Measurements from ENCODE around the gene RPS2.

RPS2 gene

GRCh38 chr16:1999866-2000514, 35.4 kb upstream of the RPS2 start:
- peaks cover 84% of the 10 kb centered on the region for H3K36me3 ChIP-seq

GRCh38 chr16:1998852-1999801, 34.5 kb upstream of the RPS2 start:
- H3K27me3 ChIP-seq = no peaks in the 10 kb centered on the region
- peaks cover 77% of the 10 kb centered on the region for H3K36me3 ChIP-seq
- TF ChIP-seq CTCF (IDR thresholded peaks at IDR 0.05; ENCODE audit: low read depth, low read length) = no peak

More at GRCh38 chr16:1999866-2000514, 35.4 kb upstream of the RPS2 start:
- H3K4me3 ChIP-seq (ENCODE audit: low read depth, low read length) = no peak overlapping the region
- DNase-seq = peak; percentile 10
- peaks cover 10% of the 10 kb centered on the region for H3K4me1 ChIP-seq
- TF ChIP-seq CTCF (IDR thresholded peaks at IDR 0.05; ENCODE audit: low read depth, low read length) = no peak
- H3K27me3 ChIP-seq = no peaks in the 10 kb centered on the region
- H3K9me3 ChIP-seq = no peaks in the 10 kb centered on the region

GRCh38 chr16:1998360-1998835, 33.8 kb upstream of the RPS2 start:
- Histone ChIP-seq H3K9me3 (no peaks in the 10 kb centered on the region), H3K27me3 (no peaks in the 10 kb centered on the region), H3K4me3 (ENCODE audit: low read depth, low read length) (no peak overlapping the region), H3K4me1 (no peaks in the 10 kb centered on the region; the same call in 1 of the 2 replicates), H3K36me3 (peaks cover 74% of the 10 kb centered on the region)
- no peak for TF ChIP-seq CTCF (IDR thresholded peaks at IDR 0.05; ENCODE audit: low read depth, low read length)
- no peak for DNase-seq

More at GRCh38 chr16:1998852-1999801, 34.5 kb upstream of the RPS2 start:
- DNase-seq = peak; percentile 10
- H3K9me3 ChIP-seq = no peaks in the 10 kb centered on the region
- H3K4me1 ChIP-seq = peaks cover 2% of the 10 kb centered on the region
- H3K4me3 ChIP-seq (ENCODE audit: low read depth, low read length) = no peak overlapping the region

GRCh38 chr16:1997494-1998359, 33.1 kb upstream of the RPS2 start:
- H3K36me3 ChIP-seq = peaks cover 67% of the 10 kb centered on the region
- TF ChIP-seq CTCF (IDR thresholded peaks at IDR 0.05; ENCODE audit: low read depth, low read length) = no peak
- H3K4me1 ChIP-seq = no peaks in the 10 kb centered on the region
- H3K27me3 ChIP-seq = no peaks in the 10 kb centered on the region
- peaks cover 1% of the 10 kb centered on the region; the same call in 1 of the 2 replicates for H3K9me3 ChIP-seq
- no peak overlapping the region for H3K4me3 ChIP-seq (ENCODE audit: low read depth, low read length)
- no peak for DNase-seq

GRCh38 chr16:1993731-1994131, 29.1 kb upstream of the RPS2 start:
- H3K4me1 ChIP-seq = no peaks in the 10 kb centered on the region
- H3K9me3 ChIP-seq = peaks cover 10% of the 10 kb centered on the region
- H3K36me3 ChIP-seq = peaks cover 27% of the 10 kb centered on the region
- peaks cover 28% of the 10 kb centered on the region for H3K27me3 ChIP-seq
- no peak for DNase-seq
- H3K4me3 ChIP-seq (ENCODE audit: low read depth, low read length) = no peak overlapping the region
- TF ChIP-seq CTCF (IDR thresholded peaks at IDR 0.05; ENCODE audit: low read depth, low read length) = no peak

Measured in BE2C (cell line).